KMS-11 (cell line): ENCODE measurements around the gene GALNT5.
"Not testable (repeated sequence)": the region's sequence is repeated elsewhere in the genome, so short reads cannot be mapped to it uniquely, and the experiment has no call there.

Source experiments
- H2AFZ ChIP-seq: fragments of 200-600 bp; sonication (generic); 2 replicates; pipeline ENCODE4 v1.6.1; 2016; ENCODE audit warnings: antibody characterized with exemption, mixed run types, low read depth
- H3K27ac ChIP-seq: fragments of 200-600 bp; sonication (generic); 2 replicates; pipeline ENCODE4 v1.6.1; 2016; ENCODE audit warnings: mild to moderate bottlenecking, mixed run types
- H3K27me3 ChIP-seq: fragments of 200-600 bp; sonication (generic); 2 replicates; pipeline ENCODE4 v1.6.1; 2017; ENCODE audit warnings: mild to moderate bottlenecking, low read depth, mixed run types, moderate library complexity; ENCODE audit not compliant: insufficient read depth
- H3K36me3 ChIP-seq: fragments of 200-600 bp; sonication (generic); 2 replicates; pipeline ENCODE4 v1.6.1; 2017; ENCODE audit warnings: mild to moderate bottlenecking, mixed run types; ENCODE audit not compliant: insufficient read depth
- H3K4me1 ChIP-seq: fragments of 200-600 bp; sonication (generic); 2 replicates; pipeline ENCODE4 v1.6.1; 2016; ENCODE audit warnings: mild to moderate bottlenecking, low read depth, mixed run types; ENCODE audit not compliant: poor library complexity, severe bottlenecking
- H3K4me2 ChIP-seq: fragments of 200-600 bp; sonication (generic); 2 replicates; pipeline ENCODE4 v1.7.0; 2016; ENCODE audit warnings: mild to moderate bottlenecking, mixed run types
- H3K4me3 ChIP-seq: fragments of 200-600 bp; sonication (generic); IDR thresholded peaks from 2 replicates; pipeline ENCODE4 v1.6.1; 2017; ENCODE audit warnings: low read depth, low read length, mixed read lengths; ENCODE audit not compliant: insufficient read depth
- H3K79me2 ChIP-seq: fragments of 200-600 bp; sonication (generic); 2 replicates; pipeline ENCODE4 v1.6.1; 2016; ENCODE audit warnings: low read depth, mixed run types; ENCODE audit not compliant: insufficient read depth
- H3K9ac ChIP-seq: fragments of 200-600 bp; sonication (generic); 2 replicates; pipeline ENCODE4 v1.6.1; 2016; ENCODE audit warnings: mild to moderate bottlenecking, mixed run types
- H4K20me1 ChIP-seq: fragments of 200-600 bp; sonication (generic); 2 replicates; pipeline ENCODE4 v1.6.1; 2016; ENCODE audit warnings: mild to moderate bottlenecking, mixed run types; ENCODE audit not compliant: insufficient read depth
- CTCF ChIP-seq: fragments of 200-600 bp; sonication (generic); conservative IDR thresholded peaks from 2 replicates; pipeline ENCODE4 v1.6.1; 2017; ENCODE audit warnings: low read depth, mild to moderate bottlenecking, antibody characterized with exemption, low read length, moderate library complexity, mixed read lengths

Gene GALNT5

GRCh38 chr2:157218911-157219310, 38.6 kb upstream of the GALNT5 start:
- Histone ChIP-seq H3K4me2 (no peak overlapping the region), H3K27ac (no peak overlapping the region), H3K36me3 (no peaks in the 10 kb centered on the region), H3K4me3 (no peak overlapping the region), H3K4me1 (no peaks in the 10 kb centered on the region), H2AFZ (no peak overlapping the region), H3K27me3 (no peaks in the 10 kb centered on the region), H4K20me1 (no peaks in the 10 kb centered on the region), H3K79me2 (no peaks in the 10 kb centered on the region), H3K9ac (no peak overlapping the region)
- TF ChIP-seq CTCF = no peak

GRCh38 chr2:157220502-157220901, 37.0 kb upstream of the GALNT5 start:
- Histone ChIP-seq H2AFZ (no peak overlapping the region), H3K4me2 (no peak overlapping the region), H3K36me3 (no peaks in the 10 kb centered on the region), H3K4me1 (no peaks in the 10 kb centered on the region), H3K27ac (no peak overlapping the region), H3K9ac (no peak overlapping the region), H4K20me1 (no peaks in the 10 kb centered on the region), H3K27me3 (no peaks in the 10 kb centered on the region), H3K79me2 (no peaks in the 10 kb centered on the region), H3K4me3 (no peak overlapping the region)
- no peak for TF ChIP-seq CTCF

- Histone ChIP-seq H3K4me2 (no peak overlapping the region), H3K79me2 (no peaks in the 10 kb centered on the region), H3K27ac (no peak overlapping the region), H3K27me3 (no peaks in the 10 kb centered on the region), H3K4me1 (no peaks in the 10 kb centered on the region), H4K20me1 (no peaks in the 10 kb centered on the region), H3K9ac (no peak overlapping the region), H3K4me3 (no peak overlapping the region), H3K36me3 (no peaks in the 10 kb centered on the region), H2AFZ (no peak overlapping the region)
- no peak for TF ChIP-seq CTCF
These were observed 36.0 kb upstream of the GALNT5 start for GRCh38 chr2:157221394-157221988.

GRCh38 chr2:157223624-157224205, 33.8 kb upstream of the GALNT5 start:
- no peak for TF ChIP-seq CTCF
- Histone ChIP-seq H3K9ac (no peak overlapping the region), H3K27me3 (no peaks in the 10 kb centered on the region)

GRCh38 chr2:157224448-157224847, 33.1 kb upstream of the GALNT5 start:
- H3K4me1 ChIP-seq, H3K9ac ChIP-seq, H4K20me1 ChIP-seq: not testable (repeated sequence)

More at GRCh38 chr2:157223624-157224205, 33.8 kb upstream of the GALNT5 start:
- H2AFZ ChIP-seq = no peak overlapping the region
- no peaks in the 10 kb centered on the region for H3K36me3 ChIP-seq
- H3K4me1 ChIP-seq = no peaks in the 10 kb centered on the region
- no peaks in the 10 kb centered on the region for H3K79me2 ChIP-seq
- H4K20me1 ChIP-seq = no peaks in the 10 kb centered on the region
- H3K27ac ChIP-seq = no peak overlapping the region
- H3K4me2 ChIP-seq = no peak overlapping the region
- no peak overlapping the region for H3K4me3 ChIP-seq

More at GRCh38 chr2:157224448-157224847, 33.1 kb upstream of the GALNT5 start:
- not testable (repeated sequence) for H3K79me2 ChIP-seq, H3K27me3 ChIP-seq, H3K4me2 ChIP-seq, H3K27ac ChIP-seq, H2AFZ ChIP-seq, H3K4me3 ChIP-seq, H3K36me3 ChIP-seq
